HL-60 (cell line): ENCODE results near the gene MYCL.
A peak's percentile ranks its signal among the peaks of the same experiment; 100 is the strongest.

Experiments used
- DNase-seq, 2 experiments: peaks; one replicate each; pipeline ENCODE4 v3.0.0-alpha.2; 2010 to 2020; ENCODE audit warnings: low read depth in 1 of 2, low spot score in 1 of 2
- H3K27ac ChIP-seq: fragments of 250-450 bp; sonication (Bioruptor Pico); replicated peaks from 2 replicates; pipeline ENCODE4 v1.5.1; 2020; ENCODE audit warnings: mild to moderate bottlenecking, moderate library complexity
- H3K27me3 ChIP-seq: fragments of 250-450 bp; sonication (Bioruptor Pico); 2 replicates; pipeline ENCODE4 v1.5.1; 2021; ENCODE audit warnings: mild to moderate bottlenecking, moderate library complexity; ENCODE audit not compliant: insufficient read depth, poor library complexity, severe bottlenecking
- H3K4me3 ChIP-seq: replicated peaks from 2 replicates; pipeline ENCODE4 v1.5.1; 2011; ENCODE audit warnings: mild to moderate bottlenecking, control low read depth, low read length; ENCODE audit not compliant: insufficient read depth
- CTCF ChIP-seq: IDR thresholded peaks from one replicate; pipeline ENCODE4 v1.5.1; 2011; ENCODE audit warnings: low read length, control low read depth, inconsistent platforms; ENCODE audit not compliant: insufficient read depth
- GABPA ChIP-seq: IDR thresholded peaks from 2 replicates; pipeline ENCODE4 v1.6.1; 2012; ENCODE audit warnings: low read depth
- POLR2AphosphoS5 ChIP-seq: IDR thresholded peaks from 2 replicates; pipeline ENCODE4 v1.6.1; 2012; ENCODE audit warnings: low read depth
- REST ChIP-seq: IDR thresholded peaks from 2 replicates; pipeline ENCODE4 v1.6.1; 2012; ENCODE audit warnings: low read depth; ENCODE audit not compliant: insufficient replicate concordance
- SPI1 ChIP-seq: IDR thresholded peaks from 2 replicates; pipeline ENCODE4 v1.6.1; 2012; ENCODE audit warnings: low read depth, mild to moderate bottlenecking, borderline replicate concordance

Gene MYCL

GRCh38 chr1:39892601-39893595, 8.8 kb downstream of the MYCL start:
- no peak for DNase-seq
- Histone ChIP-seq H3K27ac (no peak overlapping the region), H3K4me3 (no peak overlapping the region), H3K27me3 (peaks cover 15% of the 10 kb centered on the region)
- TF ChIP-seq POLR2AphosphoS5 (no peak), SPI1 (peak; percentile 39; the same call in 1 of the 2 replicates)

- Histone ChIP-seq H3K27ac (0 out of 2 replicates have a peak overlapping the region, but pooled peaks have one; percentile 2), H3K4me3 (no peak overlapping the region), H3K27me3 (peaks cover 7% of the 10 kb centered on the region)
- TF ChIP-seq REST (no peak), GABPA (no peak), POLR2AphosphoS5 (no peak), SPI1 (no peak), CTCF (no peak)
- DNase-seq: no peak
Observed at GRCh38 chr1:39890880-39891279, 10.8 kb downstream of the MYCL start.

DNA sequence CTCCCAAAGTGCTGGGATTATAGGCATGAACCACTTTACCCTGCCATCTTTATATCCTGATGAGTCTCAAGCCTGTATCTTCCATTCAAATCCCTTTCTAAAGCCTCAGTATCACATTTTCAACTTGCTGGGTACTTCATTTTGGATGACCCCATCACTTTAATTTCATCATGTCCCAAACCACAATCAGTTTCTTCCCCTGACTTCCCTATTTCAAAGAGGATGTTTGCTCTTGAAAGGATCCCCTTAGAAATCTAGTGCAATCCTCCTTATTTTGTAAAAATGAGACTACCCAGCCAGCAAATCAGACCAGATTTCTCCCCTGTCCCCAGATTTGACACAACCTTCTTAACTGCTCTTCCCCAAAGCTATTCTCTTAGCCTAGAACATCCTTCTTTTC, 11.4 kb downstream of the MYCL start:
- peak; percentile 77 for DNase-seq
- Histone ChIP-seq H3K27me3 (peaks cover 7% of the 10 kb centered on the region), H3K27ac (0 out of 2 replicates have a peak overlapping the region, but pooled peaks have one; percentile 2), H3K4me3 (no peak overlapping the region)
- TF ChIP-seq POLR2AphosphoS5 (no peak), SPI1 (peak; percentile 98)

DNA sequence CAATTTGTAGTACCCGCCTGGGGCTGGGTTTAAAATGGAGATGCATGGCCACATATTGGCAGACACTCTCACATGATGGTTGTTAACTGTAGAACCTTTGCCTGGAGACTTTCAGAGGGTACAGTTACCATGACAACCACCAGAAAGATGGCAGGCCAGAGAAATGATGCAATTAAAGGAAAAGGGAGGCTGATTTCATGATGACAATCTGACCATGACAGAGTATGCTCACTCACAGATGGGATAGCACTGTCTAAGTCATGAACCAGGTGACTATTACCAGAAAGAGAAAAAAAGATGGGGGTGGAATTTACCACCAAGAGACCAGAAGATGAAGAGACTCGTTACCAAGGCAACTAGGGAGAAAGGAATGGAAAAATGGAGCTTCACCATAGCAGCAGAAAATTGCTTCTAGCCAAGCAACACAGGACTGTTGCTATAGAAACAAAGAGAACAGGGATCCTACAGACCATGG, 14.9 kb downstream of the MYCL start:
- peak in 1 of 2 experiments; percentile 51 for DNase-seq
- Histone ChIP-seq H3K27ac (no peak overlapping the region), H3K27me3 (no peaks in the 10 kb centered on the region), H3K4me3 (no peak overlapping the region)
- no peak for TF ChIP-seq POLR2AphosphoS5
- TF ChIP-seq REST: no peak
- TF ChIP-seq GABPA: no peak
- TF ChIP-seq CTCF: no peak
- TF ChIP-seq SPI1: no peak
